ENCODE results near the gene MIOS. TPM values are rescaled to one million over a fixed set of nuclear protein-coding genes. Genes with fewer than 3 reads are reported as not detected.

The MIOS gene
- 20.2 and 21.3 TPM in 2 replicates for total RNA-seq (2014; rRNA removed; shearing (Covaris generic); ENCODE audit: low replicate concordance)

GRCh38 chr7:7566651-7567611, at the start of gene MIOS:
MIOS (plus strand) TSS chr7:7566884; CDS start chr7:7572476, 5,592 bp downstream.
- H3K4me3 ChIP-seq: peak within 1 kb of the TSS; percentile 63
- peaks cover 23% of the 10 kb centered on the region for H3K36me3 ChIP-seq
- no peaks in the 10 kb centered on the region for H3K9me3 ChIP-seq
- H3K27me3 ChIP-seq: no peaks in the 10 kb centered on the region
- DNase-seq: peak; percentile 87

GRCh38 chr7:7517754-7518153, 48.9 kb upstream of the MIOS start:
- Histone ChIP-seq H3K36me3 (no peaks in the 10 kb centered on the region), H3K4me3 (no peak overlapping the region), H3K9me3 (no peaks in the 10 kb centered on the region), H3K27me3 (no peaks in the 10 kb centered on the region)
- no peak for DNase-seq

GRCh38 chr7:7519056-7519455, 47.6 kb upstream of the MIOS start:
- no peak for DNase-seq
- Histone ChIP-seq H3K4me3 (no peak overlapping the region), H3K9me3 (no peaks in the 10 kb centered on the region), H3K27me3 (no peaks in the 10 kb centered on the region), H3K36me3 (no peaks in the 10 kb centered on the region)

- Histone ChIP-seq H3K27me3 (no peaks in the 10 kb centered on the region), H3K36me3 (no peaks in the 10 kb centered on the region), H3K4me3 (no peak overlapping the region), H3K9me3 (no peaks in the 10 kb centered on the region)
- DNase-seq: no peak
These were observed 47.2 kb upstream of the MIOS start for GRCh38 chr7:7519528-7519927.

- DNase-seq: no peak
- no peak overlapping the region for H3K4me3 ChIP-seq
- no peaks in the 10 kb centered on the region for H3K9me3 ChIP-seq
- H3K27me3 ChIP-seq: no peaks in the 10 kb centered on the region
- H3K36me3 ChIP-seq: no peaks in the 10 kb centered on the region
These were observed 45.4 kb upstream of the MIOS start for GRCh38 chr7:7521259-7521658.

- no peaks in the 10 kb centered on the region for H3K9me3 ChIP-seq
These were observed 44.3 kb upstream of the MIOS start for GRCh38 chr7:7522421-7522820.

GRCh38 chr7:7524121-7524520, 42.6 kb upstream of the MIOS start:
- no peaks in the 10 kb centered on the region for H3K36me3 ChIP-seq

More at GRCh38 chr7:7522421-7522820, 44.3 kb upstream of the MIOS start:
- H3K36me3 ChIP-seq: no peaks in the 10 kb centered on the region
- H3K4me3 ChIP-seq: no peak overlapping the region
- DNase-seq: no peak
- H3K27me3 ChIP-seq: no peaks in the 10 kb centered on the region

GRCh38 chr7:7526006-7526405, 40.7 kb upstream of the MIOS start:
- H3K9me3 ChIP-seq: no peaks in the 10 kb centered on the region
- H3K36me3 ChIP-seq: no peaks in the 10 kb centered on the region
- no peaks in the 10 kb centered on the region for H3K27me3 ChIP-seq
- no peak for DNase-seq
- H3K4me3 ChIP-seq: no peak overlapping the region

More at GRCh38 chr7:7524121-7524520, 42.6 kb upstream of the MIOS start:
- Histone ChIP-seq H3K4me3 (no peak overlapping the region), H3K9me3 (no peaks in the 10 kb centered on the region), H3K27me3 (no peaks in the 10 kb centered on the region)
- no peak for DNase-seq

- no peak overlapping the region for H3K4me3 ChIP-seq
- H3K9me3 ChIP-seq: no peaks in the 10 kb centered on the region
- no peak for DNase-seq
- H3K36me3 ChIP-seq: no peaks in the 10 kb centered on the region
- no peaks in the 10 kb centered on the region for H3K27me3 ChIP-seq
These were observed 39.6 kb upstream of the MIOS start for GRCh38 chr7:7527047-7527446.

GRCh38 chr7:7529328-7529727, 37.4 kb upstream of the MIOS start:
- Histone ChIP-seq H3K27me3 (no peaks in the 10 kb centered on the region), H3K9me3 (no peaks in the 10 kb centered on the region), H3K4me3 (no peak overlapping the region)

GRCh38 chr7:7533831-7534430, 32.8 kb upstream of the MIOS start:
- H3K27me3 ChIP-seq: no peaks in the 10 kb centered on the region
- H3K9me3 ChIP-seq: no peaks in the 10 kb centered on the region
- H3K4me3 ChIP-seq: no peak overlapping the region
- no peak for DNase-seq
- H3K36me3 ChIP-seq: no peaks in the 10 kb centered on the region

More at GRCh38 chr7:7529328-7529727, 37.4 kb upstream of the MIOS start:
- DNase-seq: no peak
- H3K36me3 ChIP-seq: no peaks in the 10 kb centered on the region

GRCh38 chr7:7535691-7536090, 31.0 kb upstream of the MIOS start, which contains the start of gene COL28A1:
COL28A1 (minus strand) TSS chr7:7535873; CDS start chr7:7532875, 2,998 bp downstream.
- DNase-seq: no peak
- Histone ChIP-seq H3K36me3 (no peaks in the 10 kb centered on the region), H3K9me3 (no peaks in the 10 kb centered on the region), H3K4me3 (no peak within 1 kb of the TSS), H3K27me3 (no peaks in the 10 kb centered on the region)

- no peaks in the 10 kb centered on the region for H3K27me3 ChIP-seq
- no peak for DNase-seq
- H3K4me3 ChIP-seq: no peak overlapping the region
- H3K9me3 ChIP-seq: no peaks in the 10 kb centered on the region
- no peaks in the 10 kb centered on the region for H3K36me3 ChIP-seq
These were observed 30.2 kb upstream of the MIOS start for GRCh38 chr7:7536396-7537019.

GRCh38 chr7:7537711-7538110, 29.0 kb upstream of the MIOS start:
- H3K36me3 ChIP-seq: no peaks in the 10 kb centered on the region
- no peak for DNase-seq
- H3K27me3 ChIP-seq: no peaks in the 10 kb centered on the region
- no peaks in the 10 kb centered on the region for H3K9me3 ChIP-seq
- H3K4me3 ChIP-seq: no peak overlapping the region

GRCh38 chr7:7539152-7539551, 27.5 kb upstream of the MIOS start:
- DNase-seq: no peak
- Histone ChIP-seq H3K4me3 (no peak overlapping the region), H3K36me3 (no peaks in the 10 kb centered on the region), H3K9me3 (no peaks in the 10 kb centered on the region), H3K27me3 (no peaks in the 10 kb centered on the region)

- Histone ChIP-seq H3K27me3 (no peaks in the 10 kb centered on the region), H3K4me3 (no peak overlapping the region), H3K36me3 (no peaks in the 10 kb centered on the region), H3K9me3 (no peaks in the 10 kb centered on the region)
- DNase-seq: no peak
These were observed 27.0 kb upstream of the MIOS start for GRCh38 chr7:7539711-7540110.

GRCh38 chr7:7542251-7542835, 24.3 kb upstream of the MIOS start:
- no peak for DNase-seq
- Histone ChIP-seq H3K4me3 (no peak overlapping the region), H3K27me3 (no peaks in the 10 kb centered on the region), H3K36me3 (no peaks in the 10 kb centered on the region), H3K9me3 (no peaks in the 10 kb centered on the region)

Data from MG63 (cell line).